ENCODE results near the gene TSPAN10. TPM values are rescaled to one million over a fixed set of nuclear protein-coding genes. Genes with fewer than 3 reads are reported as not detected.
"Not testable (repeated sequence)": the region's sequence is repeated elsewhere in the genome, so short reads cannot be mapped to it uniquely, and the experiment has no call there.

The TSPAN10 gene
- polyA plus RNA-seq, 3 donors, result 2.6 to 7.0 (median 4.2) TPM

DNA sequence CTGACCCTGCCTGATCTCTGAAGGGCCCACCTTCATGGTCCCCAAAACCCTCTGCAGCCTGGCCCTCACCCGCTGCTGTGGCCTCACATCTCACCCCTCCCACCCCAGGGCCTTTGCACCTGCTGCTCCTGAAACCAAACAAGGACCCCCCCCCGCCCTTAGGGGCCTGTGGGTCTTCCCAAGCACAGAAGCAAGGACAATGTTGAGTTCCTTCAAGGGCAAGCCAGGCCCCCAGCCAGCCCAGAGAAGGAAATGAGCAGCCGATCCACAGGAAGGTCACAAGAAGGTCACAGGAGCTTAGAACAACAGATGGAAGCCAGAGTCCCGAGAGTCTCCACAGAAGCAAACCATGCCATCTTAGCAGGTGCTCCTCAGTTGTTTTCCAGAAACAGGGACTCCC is 19.8 kb downstream of the TSPAN10 start:
- DNase-seq, result no peak

GRCh38 chr17:81659038-81659437 is 22.0 kb downstream of the TSPAN10 start:
- DNase-seq, result no peak

DNA sequence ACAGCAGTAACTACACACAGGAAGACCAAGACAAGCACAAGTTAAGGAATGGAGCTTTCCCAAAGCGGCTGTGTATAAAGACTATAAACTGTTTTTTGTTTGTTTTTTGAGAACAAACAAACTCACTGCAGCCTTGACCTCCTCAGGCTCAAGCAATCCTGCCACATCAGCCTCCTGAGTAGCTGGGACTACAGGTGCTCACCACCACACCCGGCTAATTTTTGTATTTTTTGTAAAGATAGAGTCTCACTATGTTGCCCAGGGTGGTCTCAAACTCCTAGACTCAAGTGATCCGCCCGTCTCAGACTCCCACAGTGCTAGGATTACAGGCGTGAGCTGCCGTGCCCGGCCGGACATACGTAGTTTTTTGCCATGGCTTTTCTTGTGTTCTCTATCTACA is 23.4 kb downstream of the TSPAN10 start:
- DNase-seq, result no peak

- DNase-seq, result no peak
Measured at GRCh38 chr17:81662002-81662401, 25.0 kb downstream of the TSPAN10 start.

DNA sequence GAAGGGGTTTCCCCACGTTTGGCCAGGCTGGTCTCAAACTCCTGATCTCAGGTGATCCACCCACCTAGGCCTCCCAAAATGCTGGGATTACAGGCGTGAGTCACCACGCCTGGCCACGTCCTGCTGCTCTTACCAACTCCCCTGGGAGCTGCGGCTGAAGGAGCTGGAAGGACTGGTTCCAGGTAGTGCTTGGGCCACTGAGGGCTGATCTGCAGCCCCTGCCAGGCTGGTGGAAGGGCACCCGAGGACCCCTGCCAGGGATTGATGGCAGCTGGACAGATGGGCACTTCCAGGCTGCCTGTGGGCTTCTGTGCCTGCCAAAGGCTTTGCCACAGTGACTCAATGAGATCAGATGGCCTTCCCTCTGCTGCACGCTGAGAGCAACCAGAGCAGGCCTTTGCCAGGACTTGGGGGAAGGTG is 27.1 kb downstream of the TSPAN10 start:
- no peak for DNase-seq

DNA sequence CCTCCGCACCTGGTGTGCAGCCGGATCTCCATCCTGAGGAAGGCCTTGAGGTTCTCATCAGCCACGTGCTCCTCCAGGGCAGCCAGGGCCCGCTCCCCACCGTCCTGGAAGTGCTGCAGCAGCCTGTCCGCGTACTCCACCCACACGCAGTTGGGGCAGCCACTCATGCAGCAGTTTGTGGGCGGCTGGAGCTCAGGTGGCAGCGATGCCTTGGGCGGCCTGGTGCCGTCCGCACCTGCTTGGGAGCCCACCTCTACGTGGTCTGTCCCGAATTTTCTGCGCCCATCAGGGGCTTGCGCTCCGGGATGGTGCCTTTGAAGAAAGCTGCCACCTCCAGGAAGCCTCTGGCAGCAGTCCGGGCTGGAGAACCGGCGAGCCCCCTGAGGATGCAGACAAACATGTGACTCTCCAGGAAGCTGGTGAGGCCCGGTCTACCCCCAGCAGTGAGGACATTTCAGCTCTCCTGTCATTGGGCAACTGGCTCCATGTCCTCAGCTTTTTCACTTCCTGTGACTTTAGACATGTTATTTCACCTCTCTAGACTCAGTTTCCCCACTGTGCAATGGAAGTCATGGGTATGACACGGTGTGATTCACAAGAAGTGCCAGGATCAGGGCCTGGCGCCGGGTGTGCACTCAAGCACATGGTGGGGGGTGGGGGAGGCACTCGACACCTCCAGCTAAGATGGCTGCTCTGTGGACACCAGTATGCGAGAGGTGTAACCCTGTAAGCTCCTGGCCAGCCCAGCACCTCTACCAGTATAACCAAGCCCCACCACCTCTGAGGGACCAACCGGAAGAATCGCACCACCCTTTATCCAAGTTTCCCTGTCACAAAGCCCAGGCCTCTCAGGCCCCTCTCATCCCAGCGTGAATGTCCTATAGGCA is 28.5 kb downstream of the TSPAN10 start:
- no peak for DNase-seq

GRCh38 chr17:81666092-81666341 is 29.0 kb downstream of the TSPAN10 start:
- DNase-seq, result no peak

DNA sequence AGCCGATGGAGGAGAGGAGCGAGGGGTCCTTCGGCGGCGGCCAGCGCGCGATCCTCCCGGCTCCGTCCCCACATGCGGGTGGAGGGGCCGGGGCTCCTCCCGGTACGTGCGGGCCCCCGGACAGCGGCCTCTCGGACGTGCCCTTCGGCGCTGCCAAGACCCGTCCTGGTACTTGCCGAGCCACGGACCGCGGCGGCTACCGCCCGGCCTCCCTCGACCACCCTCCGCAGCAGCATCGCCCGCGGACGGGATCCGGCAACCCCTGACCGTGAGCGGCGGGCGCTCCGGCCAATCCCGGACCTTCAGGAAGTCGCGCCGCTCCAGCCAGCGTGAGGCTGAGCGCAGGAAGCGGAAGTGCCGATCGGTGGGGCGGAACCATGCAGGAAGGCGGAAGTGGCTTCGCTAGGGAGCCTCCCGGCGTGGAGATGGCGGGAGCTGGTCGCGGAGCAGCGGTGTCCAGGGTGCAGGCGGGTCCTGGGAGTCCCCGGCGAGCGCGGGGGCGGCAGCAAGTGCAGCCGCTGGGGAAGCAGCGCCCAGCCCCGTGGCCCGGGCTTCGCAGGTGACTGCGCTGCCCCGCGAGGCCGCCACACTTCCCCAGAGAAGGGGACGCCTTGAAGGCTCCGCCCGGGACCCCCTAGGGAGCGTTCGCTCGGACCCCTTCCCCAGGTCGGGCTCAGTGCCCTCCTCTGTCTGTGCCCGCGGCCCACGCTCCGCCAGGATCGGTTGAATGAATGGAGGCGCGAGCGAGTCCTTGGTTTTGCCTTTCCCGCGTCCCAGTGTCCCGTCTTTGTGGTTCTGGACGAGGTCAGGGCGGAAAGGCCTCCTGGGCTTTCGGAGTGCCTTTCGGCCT is 29.6 kb downstream of the TSPAN10 start, which contains the start of the genes CCDC137 and OXLD1:
Gene CCDC137, plus strand, starts transcription at position 396 of the 850 bp plus-strand sequence. Its CDS starts 30 bp downstream, at position 426.
Gene OXLD1, minus strand, starts transcription at position 264 of the 850 bp plus-strand sequence. Its CDS starts 28 bp downstream, at position 236.
- peak; percentile 96 for DNase-seq

- DNase-seq, result no peak
Measured at GRCh38 chr17:81667754-81668153, 30.8 kb downstream of the TSPAN10 start.

DNA sequence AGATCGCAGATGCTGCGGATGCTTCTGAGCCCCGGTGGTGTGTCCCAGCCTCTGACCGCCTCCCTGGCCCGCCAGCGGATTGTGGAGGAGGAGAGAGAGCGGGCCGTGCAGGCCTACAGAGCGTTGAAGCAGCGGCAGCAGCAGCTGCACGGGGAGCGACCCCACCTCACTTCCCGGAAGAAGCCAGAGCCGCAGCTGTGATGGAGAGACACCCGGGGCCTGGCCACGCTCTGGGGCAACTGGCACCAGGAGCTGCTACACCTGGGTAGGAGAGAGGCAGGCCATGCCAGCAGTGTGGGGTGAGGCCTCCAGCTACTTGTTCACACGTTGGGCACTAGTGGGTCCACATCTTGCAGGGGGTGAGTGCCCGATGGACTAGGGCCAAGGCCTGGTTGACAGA is 35.5 kb downstream of the TSPAN10 start:
- no peak for DNase-seq

DNA sequence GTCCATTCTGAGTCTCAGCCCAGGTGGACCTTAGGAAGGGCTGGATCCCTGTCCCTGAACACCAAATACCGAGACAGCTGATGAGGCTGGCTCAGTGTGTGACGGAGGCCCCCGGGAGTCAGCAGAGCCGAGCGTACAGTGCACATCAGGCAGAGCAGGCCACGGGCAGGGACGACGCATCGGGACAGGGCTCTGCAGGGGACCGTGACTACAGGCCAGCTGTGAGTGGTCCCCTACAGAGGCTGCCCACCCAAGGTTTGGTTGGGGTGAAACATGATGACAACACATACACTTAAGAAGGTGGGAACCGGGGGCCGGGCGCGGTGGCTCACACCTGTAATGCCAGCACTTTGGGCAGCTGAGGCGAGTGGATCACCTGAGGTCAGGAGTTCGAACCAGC is 36.0 kb downstream of the TSPAN10 start:
- DNase-seq, result no peak

GRCh38 chr17:81673561-81674258 is 36.7 kb downstream of the TSPAN10 start:
- no peak for DNase-seq

GRCh38 chr17:81675515-81676221 is 38.7 kb downstream of the TSPAN10 start:
- not testable (repeated sequence) for DNase-seq

GRCh38 chr17:81676906-81677305 is 39.9 kb downstream of the TSPAN10 start:
- DNase-seq, result no peak

GRCh38 chr17:81680150-81680549 is 43.2 kb downstream of the TSPAN10 start:
- no peak for DNase-seq

- no peak for DNase-seq
Measured at GRCh38 chr17:81681672-81682071, 44.7 kb downstream of the TSPAN10 start.

- no peak for DNase-seq
Measured at GRCh38 chr17:81682565-81683207, 45.7 kb downstream of the TSPAN10 start.

GRCh38 chr17:81683208-81683583 is 46.2 kb downstream of the TSPAN10 start:
- DNase-seq, result no peak

GRCh38 chr17:81683584-81684441 is 46.8 kb downstream of the TSPAN10 start, which contains the start of the genes ARL16 and HGS:
Gene ARL16 (minus strand): TSS chr17:81683797. CDS start chr17:81683753, 44 bp downstream.
Gene HGS (plus strand): TSS chr17:81684011. CDS start chr17:81684067, 56 bp downstream.
- DNase-seq, result peak; percentile 99

DNA sequence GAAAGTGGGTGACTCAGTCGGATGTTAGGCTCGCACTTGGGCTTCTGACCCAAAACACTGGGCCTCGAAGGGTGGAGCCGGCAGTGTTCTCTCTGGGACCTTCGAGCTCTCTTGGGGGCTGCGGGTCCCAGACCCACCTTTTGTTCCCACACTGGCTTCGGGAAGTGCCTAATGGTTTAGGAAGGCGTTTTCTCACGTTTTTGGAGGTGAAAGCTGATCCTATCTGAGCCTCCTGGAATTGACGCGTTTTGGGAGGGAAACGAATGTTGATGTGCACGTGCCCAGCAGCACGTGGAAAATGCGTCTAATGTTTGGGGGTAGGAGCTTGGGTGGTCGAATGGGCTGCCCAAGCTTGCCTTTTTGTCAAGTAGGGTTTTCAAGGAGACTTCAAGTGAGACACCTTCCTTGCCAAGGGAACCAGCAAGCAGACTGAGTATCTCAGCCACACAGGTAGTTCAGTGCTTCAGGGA is 47.5 kb downstream of the TSPAN10 start:
- no peak for DNase-seq
